Right kidney (tissue), 1 donor: ENCODE data around the gene ATG2A.

Source experiments
- DNase-seq: peaks from one replicate; pipeline ENCODE4 v3.0.0-alpha.2; 2016

The ATG2A gene

DNA sequence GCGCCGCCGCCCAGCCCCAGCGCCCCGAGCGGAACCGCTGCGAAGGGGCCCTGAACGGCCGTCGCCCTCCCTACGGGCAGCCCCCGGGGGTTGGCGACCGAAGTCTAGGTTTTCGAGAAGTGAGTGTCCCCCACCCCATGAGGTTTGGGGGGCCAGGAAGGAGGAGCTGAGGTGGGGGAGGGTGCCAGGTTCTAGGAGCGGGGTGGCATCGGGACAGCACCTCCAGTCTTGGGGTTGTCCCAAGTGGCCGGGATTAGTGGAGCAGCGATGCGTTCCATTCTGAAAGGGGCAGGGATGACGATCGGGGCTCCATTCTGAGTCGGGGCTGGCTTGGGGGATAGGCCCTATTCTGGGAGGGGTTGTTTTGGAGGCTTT, 7.9 kb upstream of the ATG2A start:
- no peak for DNase-seq

DNA sequence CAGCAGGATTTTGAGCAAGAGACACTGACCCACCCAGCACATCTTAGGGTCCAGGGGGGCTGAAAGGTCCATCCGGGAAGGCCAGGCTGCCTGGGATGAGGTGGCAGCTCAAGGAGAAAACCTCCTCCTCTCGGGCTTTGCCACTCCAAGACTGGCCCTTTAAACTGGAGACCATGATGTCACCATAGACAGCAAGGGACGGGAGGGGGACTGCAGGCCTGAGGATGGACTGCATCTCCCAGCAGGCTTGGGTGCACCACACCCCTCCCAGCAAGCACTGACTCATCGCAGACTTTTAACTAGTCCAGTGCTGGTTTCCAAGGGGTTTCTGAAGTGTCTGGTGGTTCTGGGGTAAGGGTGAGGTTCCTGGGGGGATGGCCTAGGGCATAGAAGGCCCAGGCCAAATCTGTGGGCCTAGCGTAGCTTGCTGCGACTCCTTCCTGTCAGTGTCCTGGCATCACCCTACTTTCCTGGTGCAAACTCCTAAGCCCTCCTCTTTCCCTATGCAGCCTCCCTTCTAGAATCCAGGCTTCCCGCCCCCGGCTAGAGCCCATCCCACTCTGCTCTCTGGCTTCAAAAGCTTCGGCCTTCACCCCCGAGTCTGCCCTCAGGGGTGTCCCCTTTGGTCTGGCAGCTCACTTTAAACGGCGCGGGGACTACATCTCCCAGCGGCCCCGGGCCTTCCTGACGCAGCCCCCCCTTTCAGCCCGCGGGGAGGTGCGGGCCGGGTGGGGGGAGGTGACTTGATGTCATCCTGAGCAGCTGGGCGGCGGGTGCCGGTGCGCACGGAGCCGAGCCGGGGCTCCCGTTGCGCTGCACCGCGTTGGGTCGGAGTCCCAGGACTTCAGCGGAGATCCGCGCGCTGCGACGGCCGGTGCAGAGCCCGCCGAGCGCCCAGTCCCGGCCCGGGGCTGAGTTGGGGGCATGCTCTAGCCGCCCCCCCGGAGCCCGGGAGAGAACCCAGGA, 7.2 kb upstream of the ATG2A start, which contains the start of gene PPP2R5B:
TSS of gene PPP2R5B (plus strand) at position 746 of the 966 bp plus-strand sequence. CDS start 1,046 bp downstream, outside the sequence.
- DNase-seq, result peak; percentile 89

DNA sequence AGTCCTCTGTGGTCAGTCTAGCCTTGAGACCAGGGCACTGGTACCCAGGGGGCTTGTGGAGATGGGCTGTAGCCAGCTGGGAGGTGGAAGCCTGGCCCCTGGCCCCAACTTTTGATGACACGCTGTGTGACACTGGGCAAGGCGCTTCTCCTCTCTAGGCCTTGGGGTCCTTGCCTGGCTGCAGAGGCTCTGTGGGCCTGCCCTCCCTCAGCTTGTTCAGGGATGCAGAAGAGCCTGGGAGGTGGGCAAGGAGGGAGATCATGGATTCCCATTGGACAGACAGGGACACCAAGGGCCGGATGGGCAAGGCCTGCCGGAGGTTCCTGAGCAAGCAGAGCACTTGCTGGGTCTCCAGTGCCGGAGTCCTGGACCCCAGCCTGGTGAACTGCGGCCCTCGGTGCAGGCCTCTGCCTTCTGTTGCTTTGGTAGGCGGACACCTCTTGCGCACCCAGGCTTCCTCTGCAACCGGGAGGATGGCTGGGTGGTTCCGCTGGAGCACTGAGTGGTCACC, 6.2 kb upstream of the ATG2A start:
- no peak for DNase-seq

DNA sequence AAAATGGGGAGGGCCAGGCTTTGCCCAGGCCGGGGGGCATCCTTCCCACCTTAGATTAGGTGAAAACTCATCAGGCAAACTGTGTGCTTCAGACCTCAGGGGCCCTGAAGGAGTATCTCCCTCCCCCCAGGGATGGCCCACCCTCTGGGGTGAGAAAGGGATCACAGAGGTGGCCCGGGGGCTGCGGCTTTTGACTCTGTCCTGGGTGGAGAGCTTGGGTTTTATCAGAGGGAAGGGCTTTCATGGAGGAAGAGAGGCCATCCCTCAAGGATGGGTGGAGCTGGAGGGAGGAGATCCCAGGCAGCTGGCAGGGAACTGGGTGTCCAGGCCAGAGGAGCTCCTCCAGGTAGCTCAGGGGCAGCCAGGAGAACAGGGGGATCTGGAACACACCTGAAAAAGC, 4.4 kb upstream of the ATG2A start:
- DNase-seq, result no peak

DNA sequence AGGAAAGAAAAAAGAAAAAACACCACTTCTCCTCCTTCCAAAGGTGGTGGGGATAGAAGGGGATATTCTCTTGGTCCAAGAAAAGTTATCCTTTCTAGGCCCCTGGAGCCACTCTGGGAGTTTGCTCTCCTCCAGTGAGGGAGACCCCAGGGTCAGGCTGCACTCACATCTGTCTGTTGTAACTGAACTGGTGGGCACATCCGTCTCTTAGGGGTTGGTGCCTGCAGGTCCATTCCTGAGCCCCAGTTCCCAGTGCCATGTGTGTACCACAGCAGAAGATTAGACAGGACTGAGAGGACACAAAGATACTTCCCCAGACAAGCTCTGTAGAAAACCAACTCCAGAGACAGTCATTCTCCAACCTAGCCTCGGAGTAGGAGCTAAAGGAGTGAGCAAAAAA, 3.1 kb upstream of the ATG2A start:
- DNase-seq, result no peak

DNA sequence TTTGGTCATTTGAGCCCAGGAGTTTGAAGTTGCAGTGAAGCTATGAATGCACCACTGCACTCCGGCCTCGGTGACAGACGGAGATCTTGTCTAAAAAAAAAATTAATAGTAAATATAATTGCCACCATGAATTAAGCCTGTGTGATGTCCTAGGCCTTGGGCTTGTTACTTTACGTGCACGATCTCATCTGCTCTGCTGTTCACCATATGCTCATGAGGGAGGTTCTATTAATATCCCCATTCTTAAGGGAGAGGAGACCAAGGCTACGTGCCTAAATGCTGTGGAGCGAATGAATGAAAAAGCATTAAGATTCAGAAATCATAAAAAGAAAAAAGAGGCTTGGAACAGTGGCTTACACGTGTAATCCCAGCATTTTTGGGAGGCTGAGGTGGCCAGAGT, 2.6 kb upstream of the ATG2A start:
- no peak for DNase-seq

DNA sequence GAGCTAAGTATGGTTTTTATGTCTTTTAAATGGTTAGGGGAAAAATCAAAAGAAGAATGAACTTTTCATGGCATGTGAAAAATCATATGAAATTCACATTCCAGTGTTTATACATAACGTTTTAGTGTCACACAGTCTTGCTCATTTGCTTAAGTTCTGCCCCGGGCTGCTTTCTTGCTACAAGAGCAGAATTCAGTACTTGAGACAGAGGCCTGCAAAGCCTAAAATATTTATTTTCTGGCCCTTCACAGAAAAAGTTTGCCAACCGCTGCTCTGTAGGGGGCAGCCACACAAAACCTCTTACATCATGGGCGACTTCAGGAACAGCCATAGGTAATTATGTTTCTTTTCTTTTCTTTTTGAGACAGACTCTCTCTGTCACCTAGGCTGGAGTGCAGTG, 1.0 kb upstream of the ATG2A start:
- no peak for DNase-seq

DNA sequence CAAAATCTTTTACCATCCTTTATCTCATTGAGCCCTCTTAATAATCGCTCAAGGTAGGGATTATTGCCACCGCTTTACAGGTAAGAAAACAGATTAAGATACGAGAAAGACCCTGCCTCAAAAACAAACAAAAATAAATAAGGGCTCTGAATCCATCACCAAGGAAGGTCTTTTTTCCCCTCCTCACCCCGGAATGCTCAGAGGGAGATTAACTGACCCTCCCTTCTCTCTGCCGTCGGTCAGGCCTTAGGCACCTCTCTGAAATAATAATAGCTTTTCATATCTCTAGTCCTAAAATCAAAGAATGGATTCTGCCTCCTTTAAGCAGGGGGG, 620 bp upstream of the ATG2A start:
- DNase-seq, result no peak

DNA sequence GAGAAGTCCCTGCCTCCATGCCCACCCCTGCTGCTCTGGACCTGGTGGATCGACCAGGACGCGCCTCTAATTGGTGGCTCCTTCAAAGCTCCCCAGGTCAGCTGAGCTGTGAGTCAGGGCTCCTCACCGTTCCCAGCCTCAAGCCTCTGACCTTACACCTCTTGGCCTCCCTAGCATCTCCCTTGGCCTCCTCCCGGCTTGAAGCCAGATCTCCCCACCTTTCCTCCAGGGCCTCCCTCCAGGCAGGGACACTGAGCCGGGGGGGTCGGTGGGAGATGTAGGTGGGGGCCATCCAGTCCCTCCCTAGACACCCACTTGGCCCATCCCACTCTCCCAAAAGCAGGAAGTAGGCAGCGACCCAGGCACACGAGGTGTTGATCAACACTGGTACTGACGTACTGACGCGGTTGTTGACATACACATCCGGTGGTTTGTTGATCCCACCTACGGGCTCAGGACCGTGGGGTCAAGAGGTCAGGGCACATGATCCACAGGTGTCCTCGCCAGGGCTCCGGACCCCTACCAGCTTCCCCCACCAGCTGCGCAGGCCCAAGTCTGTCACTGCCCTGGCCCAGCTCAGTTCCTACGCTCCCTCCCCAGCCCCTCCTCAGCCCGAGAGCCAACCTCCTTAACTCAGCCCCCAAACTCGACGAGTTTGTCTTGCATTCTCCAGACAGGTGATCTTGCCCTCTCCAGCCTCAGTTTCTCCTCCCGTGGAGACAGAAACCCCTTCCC, 802 bp downstream of the ATG2A start:
- DNase-seq, result no peak

DNA sequence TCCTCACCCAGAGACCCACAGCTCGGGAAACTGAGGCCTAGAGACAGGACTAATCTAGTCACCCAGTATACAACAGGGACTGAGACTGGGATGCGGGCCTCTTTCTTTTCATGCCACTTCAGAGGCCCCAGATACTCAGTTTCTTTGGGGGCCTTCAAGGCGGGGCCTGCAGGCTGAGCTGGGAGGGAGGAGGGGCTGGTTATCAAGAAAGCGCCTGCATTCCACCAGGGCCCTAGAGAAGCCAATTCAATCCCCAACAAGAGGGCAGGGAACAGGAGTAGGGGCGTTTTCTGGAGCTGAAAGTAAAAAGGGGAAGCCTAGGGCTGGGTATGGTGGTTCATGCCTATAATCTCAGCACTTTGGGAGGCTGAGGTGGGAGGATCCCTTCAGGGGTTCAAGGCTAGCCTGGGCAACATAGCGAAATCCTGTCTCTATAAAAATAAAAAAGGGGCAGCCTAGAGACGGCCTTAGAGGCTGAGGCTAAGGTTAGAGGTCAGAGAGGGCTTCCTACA, 1.6 kb downstream of the ATG2A start:
- DNase-seq, result no peak

DNA sequence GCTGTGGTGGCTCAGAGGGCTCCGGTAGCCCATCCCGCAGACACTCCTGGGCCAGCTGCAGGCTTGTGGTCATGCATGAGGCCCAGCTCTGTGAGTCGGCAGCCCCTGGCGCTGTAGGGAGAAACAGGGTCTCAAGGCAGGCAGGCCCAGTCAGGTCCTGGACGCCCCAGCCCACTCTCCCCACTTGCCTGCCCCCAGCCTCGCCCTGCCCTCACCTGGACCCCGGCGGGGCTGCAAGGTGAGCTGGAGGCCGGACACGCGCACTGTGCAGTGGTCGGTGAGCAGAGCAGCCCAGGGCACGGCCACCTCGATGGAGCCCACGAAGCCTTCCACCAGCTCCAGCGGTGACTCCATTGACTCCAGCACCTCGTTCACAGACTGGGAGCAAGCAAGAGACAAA, 2.9 kb downstream of the ATG2A start:
- DNase-seq, result no peak

DNA sequence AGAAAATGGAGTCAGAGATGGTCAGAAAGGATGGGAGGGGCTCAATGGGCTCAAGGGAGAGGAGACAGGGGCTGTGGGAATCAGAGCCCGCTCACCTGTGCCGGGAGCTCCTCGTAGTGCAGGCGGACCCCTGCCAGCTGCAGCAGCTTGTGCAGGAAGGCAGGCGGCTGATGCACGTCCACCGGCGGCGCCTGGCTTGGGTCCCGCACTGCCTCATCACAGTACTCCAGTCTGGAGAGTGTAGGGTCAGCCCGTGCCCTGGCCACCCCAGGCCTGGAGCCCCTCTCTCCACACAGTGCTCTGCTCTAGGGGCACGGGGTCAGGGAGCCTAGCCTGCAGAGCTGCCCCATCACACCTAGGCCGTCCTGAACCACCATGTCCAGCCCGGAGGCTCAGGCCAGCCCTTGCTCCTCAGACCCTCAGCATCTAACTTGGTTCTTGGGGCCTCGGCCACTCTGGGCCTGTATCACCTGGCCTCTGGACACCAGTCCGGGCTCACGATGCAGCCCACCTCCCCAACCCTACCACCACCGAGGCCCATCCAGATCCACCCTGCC, 3.8 kb downstream of the ATG2A start:
- DNase-seq, result no peak

DNA sequence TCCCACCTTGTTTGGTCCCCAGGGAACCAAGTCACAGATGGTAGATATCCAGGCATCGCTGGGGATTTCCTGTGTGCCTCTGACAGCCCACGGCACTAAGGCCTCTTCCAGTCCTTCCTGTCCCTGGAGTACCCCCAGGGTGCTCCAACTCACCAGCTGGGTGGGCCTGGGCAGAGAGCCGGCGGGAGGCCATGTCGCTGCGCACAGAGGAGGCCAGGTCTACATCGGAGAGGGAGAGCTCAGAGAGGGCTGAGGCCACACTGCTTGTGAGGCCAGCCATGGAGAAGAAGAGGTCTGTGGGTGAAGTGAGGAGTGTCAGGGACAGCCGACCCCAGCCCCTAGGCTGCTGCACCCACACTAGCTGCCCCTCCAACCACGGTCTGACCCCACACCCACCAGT, 5.3 kb downstream of the ATG2A start:
- no peak for DNase-seq

DNA sequence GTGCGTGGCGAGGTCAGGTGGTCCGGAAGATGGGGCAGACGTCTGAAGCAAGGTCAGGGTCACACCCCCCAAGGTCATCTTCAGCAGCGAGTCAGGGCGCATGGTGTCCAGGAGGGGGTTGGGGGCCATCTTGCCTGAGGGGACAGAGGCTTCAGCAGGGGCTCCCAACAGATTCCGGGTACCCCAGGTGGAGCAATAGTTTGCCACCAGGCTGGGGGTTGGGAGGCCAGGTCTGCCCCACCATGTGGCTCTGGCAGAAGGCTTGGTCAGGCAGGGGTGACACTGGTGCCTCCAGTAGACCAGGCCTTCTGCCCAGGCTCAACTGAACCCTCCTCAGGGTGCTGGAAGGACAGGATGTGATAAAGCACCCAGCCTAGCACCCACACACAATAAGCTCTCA, 5.9 kb downstream of the ATG2A start:
- DNase-seq, result no peak

DNA sequence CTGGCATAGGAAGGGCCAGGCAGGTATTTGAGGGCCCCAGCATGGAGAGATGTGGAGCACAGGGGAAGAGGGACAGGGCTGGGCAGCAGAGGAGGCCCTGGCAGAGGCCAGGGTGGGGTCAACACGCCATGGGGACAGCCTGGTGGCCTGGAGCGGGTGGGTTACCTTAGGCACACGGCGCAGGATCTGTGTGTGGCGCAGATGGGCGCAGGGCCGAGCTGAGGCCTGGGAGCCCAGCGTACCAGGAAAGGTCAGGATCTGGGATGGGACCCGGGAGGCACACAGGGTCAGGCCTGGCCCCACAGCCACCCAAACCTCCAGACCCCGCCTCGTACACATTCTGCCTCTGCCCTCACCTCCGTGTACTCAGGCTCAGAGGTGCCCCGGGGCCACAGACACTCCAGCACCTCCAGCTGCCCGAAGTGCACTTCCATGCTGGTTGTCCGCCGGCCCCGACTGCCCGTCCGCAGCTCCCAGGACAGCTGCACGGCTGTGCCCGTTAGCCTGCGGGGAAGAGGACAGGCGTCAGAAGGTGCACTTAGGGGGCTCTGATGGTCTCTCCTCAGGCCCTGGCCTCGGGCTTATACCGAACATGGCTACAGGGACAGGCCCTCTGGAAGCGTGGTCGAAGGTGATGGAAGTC, 6.4 kb downstream of the ATG2A start:
- no peak for DNase-seq

DNA sequence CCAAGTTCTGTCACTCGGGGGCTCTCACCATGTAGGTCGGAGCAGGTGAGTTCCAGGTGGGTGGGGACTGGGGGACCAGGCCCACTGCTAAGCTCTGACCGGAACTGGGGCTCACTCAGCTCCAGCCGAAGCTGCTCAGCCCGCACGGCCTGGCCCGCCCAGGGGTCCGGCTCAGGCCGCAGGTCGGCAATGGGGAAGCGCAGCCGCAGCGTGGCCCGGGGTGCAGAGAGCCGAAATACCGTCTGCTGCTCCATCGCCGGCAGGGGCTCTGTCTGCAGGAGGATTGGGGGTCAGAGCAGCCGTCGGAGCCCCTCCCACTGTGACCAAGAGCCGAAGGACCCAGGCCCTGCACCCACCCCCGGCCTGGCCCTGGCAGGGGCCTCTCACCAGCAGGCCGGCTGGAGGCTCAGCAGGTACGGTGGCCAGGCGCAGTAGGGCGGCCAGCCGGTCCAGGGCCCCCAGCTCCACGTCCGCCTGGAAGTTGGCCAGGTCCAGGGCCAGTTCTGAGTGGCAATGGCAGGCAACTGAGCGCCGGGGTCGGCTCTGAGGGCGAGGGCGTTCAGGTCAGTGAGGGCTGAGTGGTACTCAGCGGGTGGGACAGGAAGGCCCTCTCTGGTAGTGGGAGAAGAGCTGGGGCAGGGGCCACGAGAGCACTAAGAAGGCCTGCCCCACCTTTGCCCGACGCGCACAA, 7.2 kb downstream of the ATG2A start:
- DNase-seq, result no peak

DNA sequence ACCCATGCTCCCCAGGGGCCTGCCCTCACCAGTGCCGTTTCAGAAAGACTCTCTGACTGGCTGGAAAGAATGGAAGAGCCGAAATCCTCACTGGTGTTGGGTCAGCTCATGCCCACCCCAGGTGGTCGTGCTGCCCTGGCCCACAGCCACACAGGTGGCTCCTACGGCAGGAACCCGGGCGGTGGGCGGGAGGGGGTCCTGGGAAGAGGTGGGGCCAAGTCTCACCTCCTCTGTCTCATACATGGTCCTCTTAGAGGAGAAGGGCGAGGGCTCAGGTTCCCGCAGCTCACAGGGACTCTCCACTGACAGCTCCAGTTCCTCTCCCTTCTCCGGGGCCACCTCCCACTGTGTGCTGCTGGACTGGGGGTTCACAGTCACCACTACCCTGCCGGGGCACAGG, 8.2 kb downstream of the ATG2A start:
- no peak for DNase-seq

DNA sequence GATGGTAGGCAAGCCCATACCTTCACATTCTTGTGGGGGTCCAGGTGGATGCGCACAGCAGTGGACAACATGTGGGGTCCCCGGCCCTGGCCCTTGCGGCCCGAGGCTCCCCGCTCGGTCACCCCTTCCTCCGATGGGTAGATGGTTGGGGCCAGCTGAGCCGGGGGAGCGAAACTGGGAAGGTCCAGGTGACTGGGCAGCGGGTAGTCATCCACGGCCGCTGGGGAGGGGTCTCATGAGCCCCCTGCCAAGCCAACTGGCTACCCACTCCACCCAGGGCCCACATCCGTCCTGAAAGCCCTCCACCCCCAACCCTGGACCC, 10.7 kb downstream of the ATG2A start:
- no peak for DNase-seq

DNA sequence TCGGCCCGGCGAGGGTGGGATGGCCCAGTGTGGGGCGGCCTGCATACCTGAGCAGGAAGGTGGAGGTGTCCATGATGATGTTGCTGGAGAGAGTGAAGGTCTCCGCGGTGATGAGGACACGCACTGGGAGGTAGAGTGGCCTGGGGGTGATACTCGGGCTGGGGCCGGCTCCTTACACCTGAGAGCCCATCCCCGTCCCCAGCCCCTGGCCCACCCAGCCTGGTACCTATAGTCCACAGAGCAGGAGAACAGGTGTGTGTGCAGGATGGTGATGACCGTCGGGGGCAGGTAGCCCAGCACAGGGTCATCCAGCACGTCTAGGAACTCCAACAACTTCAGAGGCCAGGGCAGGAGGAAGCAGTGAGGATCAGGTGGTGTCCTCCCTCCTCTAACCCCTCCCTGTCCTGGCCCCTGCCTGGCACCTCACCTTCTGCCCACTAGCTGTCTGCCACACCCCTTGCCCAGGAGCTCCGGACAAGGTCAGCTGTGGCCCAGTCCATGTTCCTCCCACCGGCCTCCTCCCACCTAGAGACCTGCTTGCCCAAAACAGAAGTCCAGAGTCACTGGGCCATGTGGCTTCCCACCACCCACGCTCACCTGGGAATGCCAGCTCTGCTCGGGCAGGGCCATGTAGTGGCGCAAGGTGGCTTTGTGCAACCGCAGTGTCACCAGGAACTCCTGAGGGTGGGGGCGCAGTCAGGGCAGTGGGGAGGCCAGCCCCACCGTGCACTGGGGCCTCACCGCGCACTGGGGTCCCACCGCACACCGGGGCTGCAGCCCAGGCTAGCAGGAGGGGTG, 11.3 kb downstream of the ATG2A start:
- no peak for DNase-seq

DNA sequence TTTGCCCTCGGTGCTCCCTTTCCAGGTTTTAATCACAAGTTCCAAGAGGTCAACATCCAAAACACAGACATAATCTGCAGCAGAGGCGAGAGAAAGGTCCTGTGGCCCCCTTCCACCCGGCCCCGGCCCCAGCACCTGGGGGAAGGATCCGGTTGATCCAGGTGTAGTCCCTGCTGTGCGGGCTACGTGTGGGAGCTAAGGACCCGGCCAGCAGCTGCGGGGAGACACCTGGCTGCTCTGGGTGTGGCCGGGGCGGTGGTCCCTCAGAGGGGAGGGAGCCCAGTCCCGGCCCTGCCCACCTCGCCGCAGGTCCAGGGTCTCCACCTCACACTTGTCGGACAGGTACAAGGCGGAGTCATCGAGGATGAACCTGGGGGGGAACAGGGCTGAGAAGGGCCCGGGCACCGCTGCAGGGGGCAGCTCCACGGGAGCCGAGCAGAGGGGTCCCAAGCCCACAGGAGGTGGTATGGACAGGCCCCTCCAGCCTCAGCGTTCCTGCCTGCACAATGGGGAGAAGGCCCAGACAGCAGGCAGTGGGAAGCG, 13.6 kb downstream of the ATG2A start:
- DNase-seq, result no peak
